BE2C (cell line): Measurements from ENCODE around the gene KLF15.

Experiments used
- DNase-seq: peaks from one replicate; pipeline ENCODE4 v3.0.0-alpha.2; 2020
- H3K27me3 ChIP-seq: fragments of 250-450 bp; sonication (Bioruptor Pico); 2 replicates; pipeline ENCODE4 v1.5.1; 2020; ENCODE audit warnings: mild to moderate bottlenecking
- H3K36me3 ChIP-seq: fragments of 250-450 bp; sonication (Bioruptor Pico); 2 replicates; pipeline ENCODE4 v1.5.1; 2020; ENCODE audit warnings: mild to moderate bottlenecking
- H3K4me1 ChIP-seq: fragments of 250-450 bp; sonication (Bioruptor Pico); 2 replicates; pipeline ENCODE4 v1.5.1; 2020
- H3K4me3 ChIP-seq: 2 replicates; pipeline ENCODE4 v1.5.1; 2011; ENCODE audit warnings: low read depth, low read length
- H3K9me3 ChIP-seq: fragments of 250-450 bp; sonication (Bioruptor Pico); 2 replicates; pipeline ENCODE4 v1.5.1; 2020
- CTCF ChIP-seq: IDR thresholded peaks from 2 replicates; pipeline ENCODE4 v1.5.1; 2012; ENCODE audit warnings: mild to moderate bottlenecking, low read depth, low read length

The KLF15 gene

GRCh38 chr3:126316501-126316939 is 40.7 kb downstream of the KLF15 start:
- no peak for DNase-seq
- no peak overlapping the region for H3K4me3 ChIP-seq
- no peaks in the 10 kb centered on the region for H3K4me1 ChIP-seq
- no peaks in the 10 kb centered on the region for H3K27me3 ChIP-seq
- H3K9me3 ChIP-seq: no peaks in the 10 kb centered on the region
- TF ChIP-seq CTCF: no peak
- no peaks in the 10 kb centered on the region for H3K36me3 ChIP-seq

- Histone ChIP-seq H3K4me3 (no peak overlapping the region), H3K9me3 (no peaks in the 10 kb centered on the region), H3K4me1 (no peaks in the 10 kb centered on the region), H3K27me3 (no peaks in the 10 kb centered on the region), H3K36me3 (no peaks in the 10 kb centered on the region)
- DNase-seq: no peak
- no peak for TF ChIP-seq CTCF
Observed at GRCh38 chr3:126316031-126316461, 41.2 kb downstream of the KLF15 start.

- no peaks in the 10 kb centered on the region for H3K27me3 ChIP-seq
- TF ChIP-seq CTCF: no peak
Observed at GRCh38 chr3:126314790-126315658, 42.2 kb downstream of the KLF15 start.

GRCh38 chr3:126314305-126314789 is 42.9 kb downstream of the KLF15 start:
- Histone ChIP-seq H3K9me3 (no peaks in the 10 kb centered on the region), H3K36me3 (no peaks in the 10 kb centered on the region), H3K4me1 (no peaks in the 10 kb centered on the region), H3K4me3 (no peak overlapping the region), H3K27me3 (no peaks in the 10 kb centered on the region)
- no peak for DNase-seq
- no peak for TF ChIP-seq CTCF

More at GRCh38 chr3:126314790-126315658, 42.2 kb downstream of the KLF15 start:
- no peak for DNase-seq
- Histone ChIP-seq H3K4me3 (no peak overlapping the region), H3K9me3 (no peaks in the 10 kb centered on the region), H3K4me1 (no peaks in the 10 kb centered on the region), H3K36me3 (no peaks in the 10 kb centered on the region)

GRCh38 chr3:126313580-126314304 is 43.5 kb downstream of the KLF15 start:
- Histone ChIP-seq H3K9me3 (no peaks in the 10 kb centered on the region), H3K36me3 (no peaks in the 10 kb centered on the region), H3K27me3 (no peaks in the 10 kb centered on the region), H3K4me1 (no peaks in the 10 kb centered on the region), H3K4me3 (no peak overlapping the region)
- DNase-seq: no peak
- no peak for TF ChIP-seq CTCF
